HepG2 (cell line): Measurements from ENCODE around the gene NAALAD2. TPM values are rescaled to one million over a fixed set of nuclear protein-coding genes. Genes with fewer than 3 reads are reported as not detected.

Experiments used
- ATAC-seq: fragments of 200-7000 bp; cut with Tn5 transposase; 3 replicates; pipeline ENCODE4 v1.9.1; 2020; ENCODE audit warnings: mild to moderate bottlenecking, moderate library complexity
- Bru-seq: library from RNA; stranded (reverse); fragments of 400-500 nt; gene quantifications from one replicate; lab custom pipeline; 2021; lab: Mats Ljungman, UMichigan
- BruChase-seq, 2 experiments: library from RNA; stranded (reverse); fragments of 400-500 nt; gene quantifications; one replicate each; lab custom pipeline; 2021; lab: Mats Ljungman, UMichigan
- BruUV-seq: library from RNA; stranded (reverse); fragments of 400-500 nt; replicated peaks from 2 replicates; lab custom pipeline; 2021; lab: Mats Ljungman, UMichigan
- CTCF ChIA-PET: fragments of 300-600 bp; formaldehyde crosslinking; extraction: SDS; loops from one replicate; lab custom pipeline; 2021; ENCODE audit warnings: low total read pairs, inconsistent platforms, low intra/inter-chr PET ratio; lab: Yijun Ruan, JAX
- POLR2A ChIA-PET: fragments of 350-600 bp; sonication (Branson Sonifier 250); formaldehyde crosslinking; loops from one replicate; lab custom pipeline; 2020; ENCODE audit warnings: antibody characterized with exemption, inconsistent platforms; lab: Yijun Ruan, JAX
- DNase-seq: peaks from one replicate; pipeline ENCODE4 v3.0.0-alpha.2; 2015; ENCODE audit warnings: low spot score
- FAIRE-seq: peaks from 3 replicates; lab custom pipeline; 2011; peaks lifted over from hg19 to GRCh38; lab: Jason Lieb, UNC
- H2AFZ ChIP-seq: one replicate; pipeline ENCODE4 v1.6.1; 2011; ENCODE audit warnings: low read length, inconsistent platforms
- H3K27ac ChIP-seq: fragments of 300-600 bp; 3 replicates; pipeline ENCODE4 v1.8.0; 2011; ENCODE audit warnings: mixed run types, mild to moderate bottlenecking, mixed read lengths, low read length, inconsistent platforms; ENCODE audit not compliant: insufficient read depth; ENCODE audit errors: extremely low read length
- H3K27me3 ChIP-seq, 2 experiments: fragments of 200-600 bp in 1 of 2; 2 replicates in 1 of 2; 3 replicates in 1 of 2; pipeline versions ENCODE4 v1.6.0 to v1.8.0; 2011; ENCODE audit warnings: low read length in 2 of 2, mild to moderate bottlenecking in 2 of 2, moderate library complexity in 2 of 2, inconsistent platforms in 1 of 2; ENCODE audit not compliant: insufficient read depth in 2 of 2, control insufficient read depth in 1 of 2
- H3K36me3 ChIP-seq, 2 experiments: fragments of 200-600 bp in 1 of 2; replicated peaks in 1 of 2; 2 replicates in 1 of 2; 3 replicates in 1 of 2; pipeline versions ENCODE4 v1.5.1 to v1.8.0; 2011; ENCODE audit warnings: low read length in 2 of 2, inconsistent platforms in 1 of 2; ENCODE audit not compliant: insufficient read depth in 2 of 2, control insufficient read depth in 1 of 2
- H3K4me1 ChIP-seq: 2 replicates; pipeline ENCODE4 v1.5.1; 2012; ENCODE audit warnings: low read length, inconsistent platforms; ENCODE audit not compliant: insufficient read depth
- H3K4me2 ChIP-seq: 2 replicates; pipeline ENCODE4 v1.6.0; 2011; ENCODE audit warnings: low read depth, low read length, inconsistent platforms
- H3K4me3 ChIP-seq, 3 experiments: fragments of 200-600 bp in 1 of 3; sonication (generic), shearing (Covaris generic) in 1 of 3; replicated peaks in 1 of 3; 2 replicates each; pipeline ENCODE4 v1.5.1; 2011 to 2016; ENCODE audit warnings: low read length in 3 of 3, inconsistent platforms in 2 of 3, low read depth in 2 of 3, mild to moderate bottlenecking in 2 of 3, control low read depth in 1 of 3, mixed read lengths in 1 of 3; ENCODE audit not compliant: insufficient read depth in 1 of 3
- H3K79me2 ChIP-seq: one replicate; pipeline ENCODE4 v1.6.1; 2011; ENCODE audit warnings: low read length, inconsistent platforms; ENCODE audit not compliant: insufficient read depth
- H3K9ac ChIP-seq: 2 replicates; pipeline ENCODE4 v1.6.0; 2011; ENCODE audit warnings: mild to moderate bottlenecking, low read depth, low read length, inconsistent platforms; ENCODE audit not compliant: insufficient read depth
- H3K9me3 ChIP-seq: 2 replicates; pipeline ENCODE4 v1.5.1; 2012; ENCODE audit warnings: mild to moderate bottlenecking, low read length
- H4K20me1 ChIP-seq: 2 replicates; pipeline ENCODE4 v1.6.0; 2011; ENCODE audit warnings: inconsistent platforms, mild to moderate bottlenecking, low read length, moderate library complexity; ENCODE audit not compliant: insufficient read depth
- ELF1 ChIP-seq: sonication (generic); formaldehyde crosslinking; IDR thresholded peaks from 2 replicates; pipeline ENCODE4 v1.4.0; 2020; ENCODE audit warnings: missing genetic modification reagents
- HCFC1 ChIP-seq: fragments of 150-350 bp; IDR thresholded peaks from 2 replicates; pipeline ENCODE4 v1.6.1; 2014; ENCODE audit warnings: low read depth, low read length
- TP53 ChIP-seq: sonication (generic); formaldehyde crosslinking; conservative IDR thresholded peaks from 2 replicates; pipeline ENCODE4 v1.4.0; 2020; ENCODE audit warnings: missing genetic modification reagents
- ZFP36L2 ChIP-seq: sonication (generic); formaldehyde crosslinking; IDR thresholded peaks from 2 replicates; pipeline ENCODE4 v1.4.0; 2020; ENCODE audit warnings: missing genetic modification reagents
- ZMAT5 ChIP-seq: sonication (generic); formaldehyde crosslinking; IDR thresholded peaks from 2 replicates; pipeline ENCODE4 v1.5.0; 2020; ENCODE audit warnings: mild to moderate bottlenecking, low read depth, missing genetic modification reagents, borderline replicate concordance
- ZMYM3 ChIP-seq: sonication (generic); formaldehyde crosslinking; IDR thresholded peaks from 2 replicates; pipeline ENCODE4 v1.5.1; 2020; ENCODE audit warnings: mild to moderate bottlenecking, missing genetic modification reagents
- ZNF317 ChIP-seq: sonication (generic); formaldehyde crosslinking; IDR thresholded peaks from 2 replicates; pipeline ENCODE4 v1.5.0; 2020; ENCODE audit warnings: mild to moderate bottlenecking, missing genetic modification reagents
- ZNF33B ChIP-seq: sonication (generic); formaldehyde crosslinking; IDR thresholded peaks from 2 replicates; pipeline ENCODE4 v1.5.1; 2020; ENCODE audit warnings: mild to moderate bottlenecking, missing genetic modification reagents
- ZNF589 ChIP-seq: sonication (generic); formaldehyde crosslinking; conservative IDR thresholded peaks from 2 replicates; pipeline ENCODE4 v1.8.0; 2022; ENCODE audit warnings: mild to moderate bottlenecking, moderate library complexity, missing genetic modification reagents
- ZNF616 ChIP-seq: sonication (generic); formaldehyde crosslinking; IDR thresholded peaks from 2 replicates; pipeline ENCODE4 v1.5.0; 2020; ENCODE audit warnings: low read depth, mild to moderate bottlenecking, missing genetic modification reagents
- ZNF737 ChIP-seq: sonication (generic); formaldehyde crosslinking; IDR thresholded peaks from 2 replicates; pipeline ENCODE4 v1.5.0; 2020; ENCODE audit warnings: missing genetic modification reagents, mild to moderate bottlenecking, borderline replicate concordance
- ZNF770 ChIP-seq: sonication (generic); formaldehyde crosslinking; IDR thresholded peaks from 2 replicates; pipeline ENCODE4 v1.5.0; 2020; ENCODE audit warnings: mild to moderate bottlenecking, missing genetic modification reagents
- WGBS: methylation state at CpG from one replicate; pipeline ENCODE4 v1.1.6; 2017; ENCODE audit warnings: low lambda C conversion rate; 5-methylcytosine and 5-hydroxymethylcytosine counted together
- in situ Hi-C: cut with HindIII; loops from 2 replicates; pipeline ENCODE4 v1.10.0; 2017; ENCODE audit warnings: low pct_unique_long_range_greater_than_20kb; ENCODE audit not compliant: extremely low pct_ligation_motif_present
- intact Hi-C: fragments of 100-400 bp; cut with micrococcal nuclease; formaldehyde crosslinking; loops from one replicate; pipeline ENCODE4 v1.10.0; 2022; ENCODE audit not compliant: unreplicated experiment
- long read RNA-seq, 2 experiments: library from RNA in 1 of 2; library from polyadenylated mRNA in 1 of 2; stranded (forward) in 1 of 2; unstranded in 1 of 2; transcript quantifications; one replicate each; pipeline ENCODE4 v2.0.0, GENCODE V29; 2019 to 2022
- polyA minus RNA-seq, 3 experiments: library from RNA; depleted of rRNA, polyadenylated mRNA; stranded (reverse); fragments of >200 nt; gene quantifications; 2 replicates each; pipeline ENCODE4 v1.2.3, GENCODE V29; 2011; ENCODE audit warnings: low replicate concordance in 1 of 3
- polyA plus RNA-seq, 8 experiments: library from polyadenylated mRNA; depleted of rRNA in 3 of 8; stranded (reverse) in 7 of 8; unstranded in 1 of 8; fragments of >200 nt; fragmentation: Illumina TruSeq in 4 of 8; extraction: Trizol in 4 of 8; gene quantifications; 2 replicates each; pipeline versions ENCODE4 v1.2.1 to v1.2.3, GENCODE V29; 2011 to 2016; ENCODE audit warnings: low read depth in 4 of 8, missing spikeins in 1 of 8, mixed read lengths in 1 of 8; ENCODE audit not compliant: insufficient read depth in 1 of 8
- total RNA-seq, 5 experiments: library from RNA; depleted of rRNA; stranded (reverse); fragments of >200 nt; fragmentation: Illumina TruSeq; extraction: Trizol; gene quantifications; 2 replicates each; pipeline ENCODE4 v1.2.3, GENCODE V29; 2016; ENCODE audit warnings: low read depth in 1 of 5
- TF ChIP-seq, protein P1 (sequence below): sonication (generic); formaldehyde crosslinking; IDR thresholded peaks from 2 replicates; pipeline ENCODE4 v1.5.0; 2020; ENCODE audit warnings: mild to moderate bottlenecking, missing genetic modification reagents, borderline replicate concordance

Gene NAALAD2
- 5.5 and 8.0 TPM in 2 replicates for total RNA-seq (2016; rRNA removed; fragmentation: Illumina TruSeq; extraction: Trizol)
- 1.1 and 1.2 TPM in 2 replicates for total RNA-seq (2016; cell fraction: cytosol; rRNA removed; fragmentation: Illumina TruSeq; extraction: Trizol; ENCODE audit: low read depth)
- total RNA-seq (2016; cell fraction: insoluble cytoplasmic fraction; rRNA removed; fragmentation: Illumina TruSeq; extraction: Trizol) = 3.0 and 8.2 TPM in 2 replicates
- total RNA-seq (2016; cell fraction: membrane; rRNA removed; fragmentation: Illumina TruSeq; extraction: Trizol) = 1.3 and 2.0 TPM in 2 replicates
- 15.4 and 17.2 TPM in 2 replicates for total RNA-seq (2016; cell fraction: nucleus; rRNA removed; fragmentation: Illumina TruSeq; extraction: Trizol)
- polyA plus RNA-seq (2011; rRNA removed) = 8.9 and 9.4 TPM in 2 replicates
- polyA plus RNA-seq (2011; cell fraction: cytosol; rRNA removed) = 1.8 and 2.6 TPM in 2 replicates
- polyA plus RNA-seq (2011; cell fraction: nucleus; rRNA removed) = 7.4 and 8.3 TPM in 2 replicates
- 4.5 and 11.2 TPM in 2 replicates for polyA plus RNA-seq (2012)
- polyA plus RNA-seq (2016; cell fraction: cytosol; fragmentation: Illumina TruSeq; extraction: Trizol; ENCODE audit: low read depth) = 0.28 and 0.53 TPM in 2 replicates
- 3.2 and 3.3 TPM in 2 replicates for polyA plus RNA-seq (2016; cell fraction: insoluble cytoplasmic fraction; fragmentation: Illumina TruSeq; extraction: Trizol; ENCODE audit: low read depth)
- 0.89 and 1.0 TPM in 2 replicates for polyA plus RNA-seq (2016; cell fraction: membrane; fragmentation: Illumina TruSeq; extraction: Trizol; ENCODE audit: low read depth)
- 19.3 and 21.3 TPM in 2 replicates for polyA plus RNA-seq (2016; cell fraction: nucleus; fragmentation: Illumina TruSeq; extraction: Trizol; ENCODE audit: insufficient read depth, low read depth)
- 4.0 TPM in 1 of 2 replicates, not detected in the other for polyA minus RNA-seq (2011; rRNA and poly(A)+ RNA removed; ENCODE audit: low replicate concordance)
- polyA minus RNA-seq (2011; cell fraction: cytosol; rRNA and poly(A)+ RNA removed) = 3.3 and 4.3 TPM in 2 replicates
- polyA minus RNA-seq (2011; cell fraction: nucleus; rRNA and poly(A)+ RNA removed) = 39.9 and 43.0 TPM in 2 replicates
- Bru-seq, nascent RNA = percentile 66 among the genes with signal in this experiment
- BruChase-seq, experiment 1, labeled RNA remaining after a 6-hour chase = percentile 64 among the genes with signal in this experiment
- BruChase-seq, experiment 2, labeled RNA remaining after a 2-hour chase = percentile 64 among the genes with signal in this experiment
- long read RNA-seq, experiment 1, partial matches to known transcripts = 2 of 6 reads
- long read RNA-seq, experiment 1, other reads (novel, unspliced or antisense) = 1 of 6 reads
- long read RNA-seq, experiment 2, partial matches to known transcripts = 3 of 11 reads
- long read RNA-seq, experiment 2, other reads (novel, unspliced or antisense) = 3 of 11 reads

DNA sequence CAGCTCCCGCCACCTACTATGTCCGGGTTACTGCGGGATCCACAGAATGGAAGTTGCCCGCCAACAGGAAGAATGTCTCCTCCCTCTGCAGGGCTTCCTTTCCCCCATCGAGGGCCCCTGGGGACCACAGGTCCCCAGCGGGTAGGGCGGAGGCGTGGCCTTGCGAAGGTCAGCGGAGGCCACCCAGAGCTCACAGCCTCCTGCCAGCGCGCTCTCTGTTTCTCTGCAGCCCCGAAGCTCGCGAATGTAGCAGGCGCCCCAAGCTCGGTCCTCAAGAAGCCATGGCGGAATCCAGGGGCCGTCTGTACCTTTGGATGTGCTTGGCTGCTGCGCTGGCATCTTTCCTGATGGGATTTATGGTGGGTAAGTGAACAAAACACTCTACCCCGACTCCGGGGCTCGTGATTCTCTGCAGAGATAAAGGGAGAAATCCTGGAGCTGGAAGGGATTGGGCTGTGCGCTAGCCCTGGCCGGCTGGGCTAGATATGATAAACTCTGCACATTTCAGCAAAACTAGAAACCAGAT is at the start of gene NAALAD2:
Gene NAALAD2, plus strand, starts transcription at position 186 of the 526 bp plus-strand sequence. Its CDS starts 96 bp downstream, at position 282.
- Histone ChIP-seq H3K4me2 (peak within 1 kb of the TSS; percentile 69), H3K36me3 (no peaks in the 10 kb centered on the region), H2AFZ (peak within 1 kb of the TSS; percentile 89), H3K4me3 (peak within 1 kb of the TSS; percentile 56 to 72 (median 61)), H3K9ac (peak within 1 kb of the TSS; percentile 57), H3K4me1 (peaks cover 34% of the 10 kb centered on the region), H3K9me3 (no peaks in the 10 kb centered on the region), H4K20me1 (no peaks in the 10 kb centered on the region), H3K79me2 (no peaks in the 10 kb centered on the region), H3K27me3 (no peaks in the 10 kb centered on the region), H3K27ac (peak within 1 kb of the TSS; percentile 72)
- in situ Hi-C loops = no loop called here
- ChIA-PET POLR2A (no interaction called here), CTCF (no interaction called here)
- intact Hi-C loops = no loop called here
- no TSS peak for BruUV-seq
- FAIRE-seq (no peak), ATAC-seq (peak; percentile 99), DNase-seq (peak; percentile 59)
- 54% methylated on average over 20 of the region's 25 CpGs for whole genome bisulfite sequencing
- TF ChIP-seq ZNF770 (peak; percentile 71), HCFC1 (no peak), ZNF616 (CRISPR knock-in tag) (no peak), ZFP36L2 (no peak), ELF1 (CRISPR knock-in tag) (peak; percentile 43; the same call in 1 of the 2 replicates), ZMYM3 (CRISPR knock-in tag) (no peak), ZNF317 (CRISPR knock-in tag) (no peak), ZNF33B (CRISPR knock-in tag) (no peak), ZMAT5 (CRISPR knock-in tag) (no peak), ZNF589 (CRISPR knock-in tag) (no peak), TP53 (no peak), ZNF737 (no peak)
- TF ChIP-seq, protein P1, sequence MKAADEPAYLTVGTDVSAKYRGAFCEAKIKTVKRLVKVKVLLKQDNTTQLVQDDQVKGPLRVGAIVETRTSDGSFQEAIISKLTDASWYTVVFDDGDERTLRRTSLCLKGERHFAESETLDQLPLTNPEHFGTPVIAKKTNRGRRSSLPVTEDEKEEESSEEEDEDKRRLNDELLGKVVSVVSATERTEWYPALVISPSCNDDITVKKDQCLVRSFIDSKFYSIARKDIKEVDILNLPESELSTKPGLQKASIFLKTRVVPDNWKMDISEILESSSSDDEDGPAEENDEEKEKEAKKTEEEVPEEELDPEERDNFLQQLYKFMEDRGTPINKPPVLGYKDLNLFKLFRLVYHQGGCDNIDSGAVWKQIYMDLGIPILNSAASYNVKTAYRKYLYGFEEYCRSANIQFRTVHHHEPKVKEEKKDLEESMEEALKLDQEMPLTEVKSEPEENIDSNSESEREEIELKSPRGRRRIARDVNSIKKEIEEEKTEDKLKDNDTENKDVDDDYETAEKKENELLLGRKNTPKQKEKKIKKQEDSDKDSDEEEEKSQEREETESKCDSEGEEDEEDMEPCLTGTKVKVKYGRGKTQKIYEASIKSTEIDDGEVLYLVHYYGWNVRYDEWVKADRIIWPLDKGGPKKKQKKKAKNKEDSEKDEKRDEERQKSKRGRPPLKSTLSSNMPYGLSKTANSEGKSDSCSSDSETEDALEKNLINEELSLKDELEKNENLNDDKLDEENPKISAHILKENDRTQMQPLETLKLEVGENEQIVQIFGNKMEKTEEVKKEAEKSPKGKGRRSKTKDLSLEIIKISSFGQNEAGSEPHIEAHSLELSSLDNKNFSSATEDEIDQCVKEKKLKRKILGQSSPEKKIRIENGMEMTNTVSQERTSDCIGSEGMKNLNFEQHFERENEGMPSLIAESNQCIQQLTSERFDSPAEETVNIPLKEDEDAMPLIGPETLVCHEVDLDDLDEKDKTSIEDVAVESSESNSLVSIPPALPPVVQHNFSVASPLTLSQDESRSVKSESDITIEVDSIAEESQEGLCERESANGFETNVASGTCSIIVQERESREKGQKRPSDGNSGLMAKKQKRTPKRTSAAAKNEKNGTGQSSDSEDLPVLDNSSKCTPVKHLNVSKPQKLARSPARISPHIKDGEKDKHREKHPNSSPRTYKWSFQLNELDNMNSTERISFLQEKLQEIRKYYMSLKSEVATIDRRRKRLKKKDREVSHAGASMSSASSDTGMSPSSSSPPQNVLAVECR = peak; percentile 54; the same call in 1 of the 2 replicates
